Naive B cell (primary cell): ENCODE data around the gene RWDD1. TPM values are rescaled to one million over a fixed set of nuclear protein-coding genes. Genes with fewer than 3 reads are reported as not detected.

Source experiments
- ATAC-seq, 2 donors: fragments of 150-1000 bp; cut with Tn5 transposase; 2 replicates each; pipeline ENCODE4 v1.10.0; 2021; ENCODE audit warnings: low read depth in 2 of 2, mild to moderate bottlenecking in 2 of 2, moderate library complexity in 2 of 2
- DNase-seq: peaks from one replicate; pipeline ENCODE4 v3.0.0; 2022
- H3K27ac Mint-ChIP-seq, 6 donors: one replicate each; pipeline ENCODE4 v1.8.0; 2020 to 2022; ENCODE audit warnings: mild to moderate bottlenecking in 6 of 6, mixed read lengths in 6 of 6, moderate library complexity in 5 of 6, inconsistent platforms in 2 of 6
- H3K27me3 Mint-ChIP-seq, 3 donors: one replicate each; pipeline ENCODE4 v1.8.0; 2021 to 2022; ENCODE audit warnings: mixed read lengths in 3 of 3, mild to moderate bottlenecking in 1 of 3
- H3K36me3 Mint-ChIP-seq, 2 donors: one replicate each; pipeline ENCODE4 v1.8.0; 2020 to 2022; ENCODE audit warnings: mixed read lengths in 2 of 2, inconsistent platforms in 1 of 2, mild to moderate bottlenecking in 1 of 2
- H3K4me1 Mint-ChIP-seq, 3 donors: one replicate each; pipeline ENCODE4 v1.8.0; 2020 to 2022; ENCODE audit warnings: mixed read lengths in 3 of 3, inconsistent platforms in 1 of 3, mild to moderate bottlenecking in 1 of 3, moderate library complexity in 1 of 3
- H3K4me3 Mint-ChIP-seq, 8 donors: one replicate each; pipeline ENCODE4 v1.8.0; 2020 to 2022; ENCODE audit warnings: mild to moderate bottlenecking in 8 of 8, mixed read lengths in 8 of 8, moderate library complexity in 8 of 8, inconsistent platforms in 2 of 8
- H3K9me3 Mint-ChIP-seq, 7 donors: one replicate each; pipeline ENCODE4 v1.8.0; 2020 to 2022; ENCODE audit warnings: mixed read lengths in 7 of 7, mild to moderate bottlenecking in 5 of 7, inconsistent platforms in 2 of 7, moderate library complexity in 1 of 7
- polyA plus RNA-seq, 6 donors: library from polyadenylated mRNA; unstranded; fragments of 300-500 nt; fragmentation: Illumina TruSeq; gene quantifications; one replicate each; pipeline ENCODE4 v1.2.3, GENCODE V29; 2021; ENCODE audit warnings: low read depth in 6 of 6

The RWDD1 gene
- polyA plus RNA-seq, 6 donors from 2014 or later = 39.7 to 61.6 (median 49.7) TPM

GRCh38 chr6:116564921-116565872 lies 6.1 kb upstream of the RWDD1 start:
- DNase-seq = peak; percentile 3
- no peaks in the 10 kb centered on the region for H3K9me3 Mint-ChIP-seq
- peak overlapping the region in 7 of 8 donors; percentile 8 to 69 (median 40) for H3K4me3 Mint-ChIP-seq
- H3K4me1 Mint-ChIP-seq = peaks cover 5 to 7% (median 6%) of the 10 kb centered on the region in 3 donors
- H3K27me3 Mint-ChIP-seq = peaks cover 22 to 37% (median 26%) of the 10 kb centered on the region in 3 donors
- H3K27ac Mint-ChIP-seq = no peak overlapping the region
- peak; percentile 52 to 61 for ATAC-seq
- H3K36me3 Mint-ChIP-seq = no peaks in the 10 kb centered on the region

- H3K4me1 Mint-ChIP-seq = peaks cover 26 to 31% (median 31%) of the 10 kb centered on the region in 3 donors
- peak overlapping the region in 1 of 8 donors; percentile 33 for H3K4me3 Mint-ChIP-seq
- no peaks in the 10 kb centered on the region for H3K36me3 Mint-ChIP-seq
Measured at GRCh38 chr6:116568111-116568510, 3.2 kb upstream of the RWDD1 start.

GRCh38 chr6:116568821-116569755 lies 2.2 kb upstream of the RWDD1 start:
- H3K9me3 Mint-ChIP-seq = no peaks in the 10 kb centered on the region
- H3K4me1 Mint-ChIP-seq = peaks cover 31 to 37% (median 33%) of the 10 kb centered on the region in 3 donors
- H3K36me3 Mint-ChIP-seq = peaks cover 1 to 2% of the 10 kb centered on the region in 2 donors
- peaks cover 6 to 19% (median 7%) of the 10 kb centered on the region in 3 donors for H3K27me3 Mint-ChIP-seq
- DNase-seq (no peak), ATAC-seq (no peak)
- peak overlapping the region in 3 of 8 donors; percentile 44 to 98 (median 95) for H3K4me3 Mint-ChIP-seq
- H3K27ac Mint-ChIP-seq = peak overlapping the region in 2 of 6 donors; percentile 6 to 16

More at GRCh38 chr6:116568111-116568510, 3.2 kb upstream of the RWDD1 start:
- ATAC-seq = no peak
- Mint-ChIP-seq H3K27ac (no peak overlapping the region), H3K27me3 (peaks cover 9 to 26% (median 13%) of the 10 kb centered on the region in 3 donors), H3K9me3 (no peaks in the 10 kb centered on the region)
- DNase-seq = no peak

GRCh38 chr6:116571683-116572000 lies 338 bp downstream of the RWDD1 start:
- Mint-ChIP-seq H3K27me3 (peaks cover 0 to 3% (median 0%) of the 10 kb centered on the region in 3 donors), H3K9me3 (no peaks in the 10 kb centered on the region), H3K4me1 (peaks cover 31 to 44% (median 42%) of the 10 kb centered on the region in 3 donors), H3K27ac (peak overlapping the region; percentile 97 to 99 (median 98)), H3K4me3 (peak overlapping the region; percentile 94 to 100 (median 98)), H3K36me3 (peaks cover 15 to 17% of the 10 kb centered on the region in 2 donors)
- no peak for DNase-seq
- no peak for ATAC-seq

DNA sequence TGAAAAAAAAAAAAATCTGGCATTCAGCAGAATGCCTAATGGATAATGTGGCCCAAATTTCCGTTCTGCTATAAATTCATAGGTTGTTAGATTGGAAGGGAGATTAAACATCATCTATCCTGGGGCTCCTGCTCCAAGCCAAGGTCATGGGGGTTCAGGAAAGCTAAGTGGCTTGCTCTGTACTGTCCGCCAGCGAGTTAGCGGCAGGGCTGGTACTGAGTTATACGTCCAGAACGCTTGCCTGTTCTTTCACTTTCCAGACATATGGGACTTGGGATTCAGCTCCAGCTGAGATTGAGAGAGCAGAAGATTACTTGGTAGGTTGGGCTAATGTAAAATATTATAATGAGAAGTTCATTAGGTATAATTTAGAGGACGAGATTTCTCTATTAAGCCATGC lies 858 bp downstream of the RWDD1 start:
- Mint-ChIP-seq H3K27ac (peak overlapping the region; percentile 97 to 99 (median 98)), H3K9me3 (no peaks in the 10 kb centered on the region), H3K27me3 (no peaks in the 10 kb centered on the region), H3K4me3 (peak overlapping the region; percentile 94 to 100 (median 98)), H3K4me1 (peaks cover 32 to 44% (median 42%) of the 10 kb centered on the region in 3 donors), H3K36me3 (peaks cover 16 to 18% of the 10 kb centered on the region in 2 donors)
- ATAC-seq (no peak), DNase-seq (no peak)

GRCh38 chr6:116575227-116575626 lies 3.9 kb downstream of the RWDD1 start:
- Mint-ChIP-seq H3K9me3 (no peaks in the 10 kb centered on the region), H3K27ac (no peak overlapping the region), H3K4me1 (peaks cover 38 to 41% (median 40%) of the 10 kb centered on the region in 3 donors), H3K4me3 (no peak overlapping the region), H3K36me3 (peaks cover 22 to 32% of the 10 kb centered on the region in 2 donors), H3K27me3 (no peaks in the 10 kb centered on the region)
- DNase-seq (no peak), ATAC-seq (no peak)

GRCh38 chr6:116577486-116577885 lies 6.2 kb downstream of the RWDD1 start:
- H3K9me3 Mint-ChIP-seq = no peaks in the 10 kb centered on the region
- peak overlapping the region in 1 of 8 donors; percentile 11 for H3K4me3 Mint-ChIP-seq
- peaks cover 18 to 24% (median 21%) of the 10 kb centered on the region in 3 donors for H3K4me1 Mint-ChIP-seq
- no peak for DNase-seq
- peak overlapping the region in 1 of 6 donors; percentile 5 for H3K27ac Mint-ChIP-seq
- ATAC-seq = no peak
- peaks cover 25 to 36% of the 10 kb centered on the region in 2 donors for H3K36me3 Mint-ChIP-seq
- no peaks in the 10 kb centered on the region for H3K27me3 Mint-ChIP-seq

GRCh38 chr6:116578335-116578734 lies 7.0 kb downstream of the RWDD1 start:
- Mint-ChIP-seq H3K4me1 (peaks cover 9 to 19% (median 16%) of the 10 kb centered on the region in 3 donors), H3K9me3 (no peaks in the 10 kb centered on the region), H3K36me3 (peaks cover 29 to 36% of the 10 kb centered on the region in 2 donors), H3K4me3 (no peak overlapping the region), H3K27me3 (no peaks in the 10 kb centered on the region), H3K27ac (no peak overlapping the region)
- DNase-seq (no peak), ATAC-seq (no peak)

DNA sequence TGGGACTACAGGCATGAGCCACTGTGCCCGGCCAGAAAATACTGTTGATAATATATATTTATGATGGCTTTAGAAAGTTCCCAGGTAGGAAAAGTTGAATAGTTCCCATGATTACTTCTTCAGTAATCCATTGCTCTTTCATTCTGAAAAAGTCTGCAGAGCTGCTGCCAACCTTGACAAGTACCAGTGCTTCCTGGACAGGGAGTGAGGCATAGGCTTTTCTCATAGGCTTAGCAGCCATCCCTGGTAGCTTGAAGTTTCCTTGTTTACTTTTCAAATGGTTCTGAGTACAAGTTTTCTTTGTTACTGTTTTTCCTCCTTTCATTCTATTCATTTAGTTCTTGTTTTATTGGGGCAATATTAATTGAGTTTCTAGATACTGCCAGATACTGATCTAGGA lies 7.8 kb downstream of the RWDD1 start:
- ATAC-seq (no peak), DNase-seq (no peak)
- peaks cover 28 to 34% of the 10 kb centered on the region in 2 donors for H3K36me3 Mint-ChIP-seq
- no peak overlapping the region for H3K27ac Mint-ChIP-seq
- H3K4me1 Mint-ChIP-seq = peaks cover 5 to 16% (median 11%) of the 10 kb centered on the region in 3 donors
- no peaks in the 10 kb centered on the region for H3K9me3 Mint-ChIP-seq
- no peak overlapping the region for H3K4me3 Mint-ChIP-seq
- no peaks in the 10 kb centered on the region for H3K27me3 Mint-ChIP-seq

DNA sequence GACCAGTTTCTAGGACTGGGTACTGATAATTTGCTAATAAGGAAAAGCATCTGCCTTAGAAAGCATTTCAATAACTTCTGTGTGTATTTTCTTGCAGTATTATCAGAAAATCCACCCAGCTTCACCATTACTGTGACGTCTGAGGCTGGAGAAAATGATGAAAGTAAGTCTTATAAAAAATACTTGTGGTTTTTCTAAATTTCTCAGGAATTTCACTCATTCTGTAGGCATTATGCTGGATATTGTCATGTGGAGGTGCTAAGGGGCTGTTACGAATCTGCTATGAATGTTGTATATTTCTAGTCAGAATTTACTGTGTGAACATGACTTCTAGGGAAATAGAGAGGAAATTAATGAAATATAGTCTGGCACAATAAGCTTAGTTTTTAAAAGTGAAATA lies 8.9 kb downstream of the RWDD1 start:
- Mint-ChIP-seq H3K4me1 (peaks cover under 1 to 16% (median 5%) of the 10 kb centered on the region in 3 donors), H3K27me3 (no peaks in the 10 kb centered on the region), H3K9me3 (no peaks in the 10 kb centered on the region), H3K36me3 (peaks cover 21 to 31% of the 10 kb centered on the region in 2 donors), H3K4me3 (no peak overlapping the region), H3K27ac (no peak overlapping the region)
- ATAC-seq (no peak), DNase-seq (no peak)

GRCh38 chr6:116586276-116586675 lies 15.0 kb downstream of the RWDD1 start:
- no peak overlapping the region for H3K27ac Mint-ChIP-seq
- H3K4me1 Mint-ChIP-seq = peaks cover 0 to 3% (median 0%) of the 10 kb centered on the region in 3 donors
- no peak for DNase-seq
- H3K4me3 Mint-ChIP-seq = no peak overlapping the region
- H3K27me3 Mint-ChIP-seq = no peaks in the 10 kb centered on the region
- no peak for ATAC-seq
- H3K9me3 Mint-ChIP-seq = no peaks in the 10 kb centered on the region
- peaks cover 20 to 25% of the 10 kb centered on the region in 2 donors for H3K36me3 Mint-ChIP-seq

GRCh38 chr6:116586738-116587137 lies 15.4 kb downstream of the RWDD1 start:
- H3K36me3 Mint-ChIP-seq = peaks cover 20 to 25% of the 10 kb centered on the region in 2 donors
- H3K4me1 Mint-ChIP-seq = peaks cover 0 to 3% (median 0%) of the 10 kb centered on the region in 3 donors
- H3K9me3 Mint-ChIP-seq = no peaks in the 10 kb centered on the region
- no peak overlapping the region for H3K27ac Mint-ChIP-seq
- no peak overlapping the region for H3K4me3 Mint-ChIP-seq
- no peaks in the 10 kb centered on the region for H3K27me3 Mint-ChIP-seq
- DNase-seq = no peak
- no peak for ATAC-seq

DNA sequence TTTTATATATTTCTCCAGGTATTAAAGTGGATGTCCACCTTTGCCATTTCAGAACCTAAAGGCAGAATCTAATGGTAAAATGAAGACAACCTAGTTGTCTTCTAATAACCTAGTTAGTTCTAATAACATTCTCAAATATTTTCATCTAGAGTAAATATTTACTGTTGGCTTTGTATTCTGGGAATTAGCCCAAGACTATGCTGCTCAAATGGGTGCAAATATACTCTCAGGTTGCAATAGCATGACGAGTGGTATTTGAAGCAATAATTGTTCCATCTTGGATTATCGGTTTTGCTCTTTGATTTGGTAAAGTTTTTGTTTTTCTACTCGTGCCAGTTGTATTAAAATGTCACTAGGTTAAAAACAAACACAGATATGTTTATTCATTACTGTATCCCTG lies 23.9 kb downstream of the RWDD1 start:
- no peak for DNase-seq
- Mint-ChIP-seq H3K9me3 (no peaks in the 10 kb centered on the region), H3K27me3 (no peaks in the 10 kb centered on the region), H3K4me1 (no peaks in the 10 kb centered on the region), H3K27ac (no peak overlapping the region), H3K36me3 (peaks cover 19 to 26% of the 10 kb centered on the region in 2 donors), H3K4me3 (no peak overlapping the region)
- no peak for ATAC-seq
